GM13977 (cell line): ENCODE results near the gene PDE4D.

Source experiments
- DNase-seq: peaks from one replicate; pipeline ENCODE4 v3.0.0; 2012; ENCODE audit warnings: low spot score
- in situ Hi-C: fragments of 300-500 bp; cut with MboI; formaldehyde crosslinking; loops from one replicate; pipeline ENCODE4 v1.12.0; 2022; ENCODE audit warnings: low sequenced_read_pairs, low pct_unique_long_range_greater_than_20kb, mixed read lengths, inconsistent platforms; ENCODE audit not compliant: unreplicated experiment
- TF ChIP-seq, protein P1 (sequence below): IDR thresholded peaks from 2 replicates; pipeline ENCODE4 v1.5.1; 2012; ENCODE audit warnings: mild to moderate bottlenecking, control low read depth; ENCODE audit not compliant: insufficient read depth; ENCODE audit errors: extremely low read depth, missing control alignments

PDE4D gene

DNA sequence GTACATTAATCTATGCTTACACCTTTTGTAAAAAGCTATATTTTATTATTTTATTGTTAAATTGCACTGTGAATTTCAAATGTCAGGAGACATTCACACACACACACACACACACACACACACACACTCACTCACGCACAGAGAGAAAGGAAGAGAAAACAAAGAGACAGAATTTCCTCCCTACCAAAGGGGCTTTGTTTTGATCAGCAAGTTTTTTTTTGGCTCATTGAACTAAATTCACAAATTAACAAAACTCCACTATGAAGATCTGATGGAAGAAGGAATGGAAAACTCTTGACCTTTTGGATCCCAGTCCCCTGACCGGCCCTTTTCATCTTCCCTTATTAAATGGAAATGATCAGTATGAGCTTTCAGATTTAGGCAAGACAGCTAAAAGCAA, 161.2 kb downstream of the PDE4D start:
- in situ Hi-C loops, result no loop called here
- DNase-seq, result no peak
- TF ChIP-seq, protein P1, sequence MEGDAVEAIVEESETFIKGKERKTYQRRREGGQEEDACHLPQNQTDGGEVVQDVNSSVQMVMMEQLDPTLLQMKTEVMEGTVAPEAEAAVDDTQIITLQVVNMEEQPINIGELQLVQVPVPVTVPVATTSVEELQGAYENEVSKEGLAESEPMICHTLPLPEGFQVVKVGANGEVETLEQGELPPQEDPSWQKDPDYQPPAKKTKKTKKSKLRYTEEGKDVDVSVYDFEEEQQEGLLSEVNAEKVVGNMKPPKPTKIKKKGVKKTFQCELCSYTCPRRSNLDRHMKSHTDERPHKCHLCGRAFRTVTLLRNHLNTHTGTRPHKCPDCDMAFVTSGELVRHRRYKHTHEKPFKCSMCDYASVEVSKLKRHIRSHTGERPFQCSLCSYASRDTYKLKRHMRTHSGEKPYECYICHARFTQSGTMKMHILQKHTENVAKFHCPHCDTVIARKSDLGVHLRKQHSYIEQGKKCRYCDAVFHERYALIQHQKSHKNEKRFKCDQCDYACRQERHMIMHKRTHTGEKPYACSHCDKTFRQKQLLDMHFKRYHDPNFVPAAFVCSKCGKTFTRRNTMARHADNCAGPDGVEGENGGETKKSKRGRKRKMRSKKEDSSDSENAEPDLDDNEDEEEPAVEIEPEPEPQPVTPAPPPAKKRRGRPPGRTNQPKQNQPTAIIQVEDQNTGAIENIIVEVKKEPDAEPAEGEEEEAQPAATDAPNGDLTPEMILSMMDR, result no peak

DNA sequence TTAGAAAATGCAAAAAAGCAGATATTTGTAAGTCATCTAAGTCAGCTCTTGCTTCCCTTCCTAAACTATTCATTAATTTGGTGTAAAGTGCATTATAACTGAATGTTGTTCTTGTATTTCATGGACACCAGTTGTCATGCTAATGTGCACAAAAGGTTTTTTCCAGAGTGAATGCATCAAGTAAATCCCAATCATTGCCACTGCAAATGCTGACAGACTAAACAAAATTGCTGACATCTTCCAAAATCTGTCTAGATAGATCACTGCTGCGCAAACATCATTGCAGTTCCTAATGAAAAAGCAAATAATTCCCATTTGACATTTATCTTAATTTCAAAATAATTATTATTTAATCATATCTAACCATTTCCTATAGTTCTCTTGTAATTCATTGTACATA, 161.7 kb downstream of the PDE4D start:
- in situ Hi-C loops, result no loop called here
- DNase-seq, result no peak
- TF ChIP-seq, protein P1, result no peak

DNA sequence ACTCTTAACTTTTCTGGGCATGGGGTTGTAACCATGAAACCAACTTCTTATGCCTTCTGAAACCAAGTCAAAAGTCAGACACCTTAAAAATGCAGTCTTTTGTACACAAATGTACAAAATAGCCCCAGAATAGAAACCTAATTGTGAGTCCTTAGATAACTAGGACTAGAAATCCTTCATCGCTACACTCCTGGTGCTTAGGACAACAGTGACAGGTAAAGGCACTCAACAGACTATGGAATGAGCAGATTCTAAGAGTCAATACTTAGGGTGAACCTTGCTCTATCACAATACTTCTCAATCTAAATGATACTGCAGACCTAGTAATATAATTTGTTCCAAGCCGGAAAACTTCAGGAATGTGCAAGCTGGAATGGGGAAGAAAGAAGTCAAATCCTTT, 163.7 kb downstream of the PDE4D start:
- TF ChIP-seq, protein P1, result no peak
- no peak for DNase-seq
- in situ Hi-C loops, result no loop called here

DNA sequence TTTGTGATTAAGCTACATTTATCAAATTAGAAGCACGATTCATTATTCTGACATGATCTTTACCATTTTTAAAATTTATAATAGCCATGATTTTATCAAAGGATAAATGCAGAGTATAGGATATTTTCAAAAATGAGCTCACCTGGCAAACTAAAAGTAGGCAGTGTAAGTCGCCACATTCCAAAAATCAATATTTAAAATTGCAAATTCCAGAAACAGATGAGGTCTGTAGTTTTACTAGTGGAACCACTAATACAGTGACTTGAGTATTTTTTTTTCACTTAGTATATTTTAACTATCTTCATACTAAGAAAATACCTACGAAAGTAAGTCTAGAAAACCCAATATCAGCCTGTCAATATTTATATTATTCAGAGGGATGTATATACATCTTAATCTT, 164.2 kb downstream of the PDE4D start:
- DNase-seq, result no peak
- in situ Hi-C loops, result no loop called here
- TF ChIP-seq, protein P1, result no peak

DNA sequence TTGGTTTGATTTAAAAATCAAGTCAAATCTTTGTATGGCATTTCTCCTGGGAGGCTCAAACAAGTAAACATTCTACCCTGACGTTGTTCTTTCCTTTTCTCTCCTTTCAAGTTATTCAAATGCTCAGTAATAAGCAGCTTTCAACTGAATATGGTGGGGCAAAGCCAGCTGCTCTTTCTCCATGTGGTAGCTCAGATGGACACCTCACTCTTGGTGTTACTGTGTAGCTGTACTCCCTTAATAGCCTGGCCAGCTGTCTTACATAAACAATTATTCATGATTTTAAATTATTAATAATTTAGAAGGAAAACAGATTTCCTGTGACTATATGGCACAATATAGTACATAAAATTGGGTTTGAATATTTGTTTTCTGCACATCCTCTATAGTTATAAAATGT, 165.2 kb downstream of the PDE4D start:
- TF ChIP-seq, protein P1, result no peak
- no peak for DNase-seq
- in situ Hi-C loops, result no loop called here

DNA sequence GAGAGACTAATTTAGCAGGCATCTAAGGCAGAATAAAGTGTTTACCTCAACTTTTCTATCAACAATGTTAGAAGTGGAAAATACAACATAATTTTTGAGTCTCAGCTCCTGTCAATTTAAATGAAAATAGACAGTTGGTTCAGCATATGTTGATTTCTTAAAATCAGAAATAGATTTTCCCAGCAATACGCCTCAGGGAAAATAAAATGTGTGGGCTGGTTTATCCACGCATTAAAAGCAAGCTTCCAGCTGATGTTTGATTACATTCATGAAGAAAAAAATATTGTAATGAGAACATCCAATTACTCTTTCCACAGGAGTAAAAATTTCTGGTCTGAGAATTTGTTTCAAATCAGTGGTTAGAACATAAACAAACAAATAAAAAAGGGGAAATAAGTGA, 166.3 kb downstream of the PDE4D start:
- in situ Hi-C loops, result no loop called here
- TF ChIP-seq, protein P1, result no peak
- DNase-seq, result no peak

DNA sequence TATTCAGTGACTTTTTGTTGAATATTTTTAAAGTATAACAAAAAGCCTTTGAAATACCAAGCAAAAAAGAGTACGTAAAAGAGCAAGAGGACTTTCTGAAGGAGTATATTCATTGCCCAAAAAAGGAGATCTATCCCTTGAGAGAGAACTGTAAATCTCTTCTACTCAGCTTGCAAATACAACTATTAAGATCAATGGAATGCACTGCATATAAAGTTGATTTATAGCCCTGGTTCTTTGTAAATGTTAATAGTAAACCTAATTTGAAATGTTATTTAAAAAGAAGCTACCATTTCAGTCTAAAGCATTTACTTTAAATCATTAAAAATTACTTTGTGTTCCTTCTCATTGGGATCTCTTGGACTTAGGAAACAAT, 168.1 kb downstream of the PDE4D start:
- no peak for DNase-seq
- in situ Hi-C loops, result no loop called here
- TF ChIP-seq, protein P1, result no peak
